ENCODE results near the gene UGCG. TPM values are rescaled to one million over a fixed set of nuclear protein-coding genes. Genes with fewer than 3 reads are reported as not detected.

Gene UGCG
- total and polyA plus RNA-seq, 2 of the 8 experiments (the other 6 are each of a cell fraction or from before 2014, with no cell fraction given): 14.9 to 34.0 TPM

- TF ChIP-seq SP1 (IDR thresholded peaks at IDR 0.05; ENCODE audit: low read depth, low read length) (no peak), SIX5 (IDR thresholded peaks at IDR 0.05; ENCODE audit: low read depth, low read length) (no peak), POU5F1 (IDR thresholded peaks at IDR 0.05; ENCODE audit: low read depth, low read length) (no peak), BCL11A (IDR thresholded peaks at IDR 0.05; ENCODE audit: low read depth in 2 of 2, low read length in 2 of 2) (no peak), SP2 (IDR thresholded peaks at IDR 0.05; ENCODE audit: low read length) (no peak), SIRT6 (IDR thresholded peaks at IDR 0.05; ENCODE audit: low read length) (no peak)
These were observed 41.8 kb downstream of the UGCG start (continued) for GRCh38 chr9:111938427-111938800.

Data from H1 (cell line).